SK-N-SH treated with all-trans-retinoic acid at 6 μM for 48 hours (cell line): ENCODE measurements around the gene ZNF771.

ENCODE experiments used
- ARNTL ChIP-seq: fragments of 450-650 bp; formaldehyde crosslinking; IDR thresholded peaks from 2 replicates; pipeline ENCODE4 v1.5.0; 2020; ENCODE audit warnings: low read depth, mild to moderate bottlenecking, moderate library complexity, borderline replicate concordance
- BACH2 ChIP-seq: fragments of 250-450 bp; sonication (Bioruptor Pico); IDR thresholded peaks from 2 replicates; pipeline ENCODE4 v1.9.0; 2021; ENCODE audit warnings: mild to moderate bottlenecking, borderline replicate concordance
- CSDC2 ChIP-seq: fragments of 250-450 bp; sonication (Bioruptor Pico); IDR thresholded peaks from 2 replicates; pipeline ENCODE4 v1.5.0; 2020; ENCODE audit warnings: mild to moderate bottlenecking, moderate library complexity
- CSRNP3 ChIP-seq: fragments of 250-450 bp; sonication (Bioruptor Pico); IDR thresholded peaks from 2 replicates; pipeline ENCODE4 v1.5.1; 2021; ENCODE audit warnings: mild to moderate bottlenecking, moderate library complexity
- PATZ1 ChIP-seq: fragments of 250-450 bp; sonication (Bioruptor Pico); IDR thresholded peaks from 2 replicates; pipeline ENCODE4 v1.8.0; 2020; ENCODE audit warnings: mild to moderate bottlenecking, moderate library complexity, borderline replicate concordance
- POU6F1 ChIP-seq: fragments of 250-450 bp; sonication (Bioruptor Pico); IDR thresholded peaks from 2 replicates; pipeline ENCODE4 v1.8.0; 2021; ENCODE audit warnings: low read depth, mild to moderate bottlenecking, moderate library complexity, borderline replicate concordance
- PPARA ChIP-seq: fragments of 250-450 bp; sonication (Bioruptor Pico); IDR thresholded peaks from 2 replicates; pipeline ENCODE4 v1.5.0; 2020; ENCODE audit warnings: mild to moderate bottlenecking, borderline replicate concordance
- RARB ChIP-seq: fragments of 250-450 bp; sonication (Bioruptor Pico); IDR thresholded peaks from 2 replicates; pipeline ENCODE4 v1.8.0; 2021; ENCODE audit warnings: mild to moderate bottlenecking, moderate library complexity
- TOX ChIP-seq: fragments of 250-450 bp; sonication (Bioruptor Pico); IDR thresholded peaks from 2 replicates; pipeline ENCODE4 v1.8.0; 2021; ENCODE audit warnings: mild to moderate bottlenecking, moderate library complexity, borderline replicate concordance
- TSHZ2 ChIP-seq: fragments of 250-450 bp; sonication (Bioruptor Pico); IDR thresholded peaks from 2 replicates; pipeline ENCODE4 v1.5.0; 2020; ENCODE audit warnings: mild to moderate bottlenecking, moderate library complexity
- ZFP3 ChIP-seq: fragments of 250-450 bp; sonication (Bioruptor Pico); IDR thresholded peaks from 2 replicates; pipeline ENCODE4 v1.5.0; 2020; ENCODE audit warnings: mild to moderate bottlenecking, moderate library complexity

- no peak for TF ChIP-seq TSHZ2 (CRISPR knock-in tag)
- no peak for TF ChIP-seq ARNTL
- no peak for TF ChIP-seq POU6F1
- TF ChIP-seq TOX = no peak
- TF ChIP-seq PATZ1 (CRISPR knock-in tag) = no peak
- TF ChIP-seq CSRNP3 = no peak
- no peak for TF ChIP-seq BACH2
- TF ChIP-seq CSDC2 = no peak
- TF ChIP-seq ZFP3 (CRISPR knock-in tag) = no peak
- no peak for TF ChIP-seq RARB (CRISPR knock-in tag)
- TF ChIP-seq PPARA = no peak
These were observed 8.7 kb downstream of the ZNF771 start for GRCh38 chr16:30416047-30416603.
